SK-N-DZ (cell line): ENCODE measurements around the gene AMZ2.

Source experiments
- DNase-seq: peaks from one replicate; pipeline ENCODE4 v3.0.0-alpha.2; 2015; ENCODE audit warnings: low spot score

AMZ2 gene

DNA sequence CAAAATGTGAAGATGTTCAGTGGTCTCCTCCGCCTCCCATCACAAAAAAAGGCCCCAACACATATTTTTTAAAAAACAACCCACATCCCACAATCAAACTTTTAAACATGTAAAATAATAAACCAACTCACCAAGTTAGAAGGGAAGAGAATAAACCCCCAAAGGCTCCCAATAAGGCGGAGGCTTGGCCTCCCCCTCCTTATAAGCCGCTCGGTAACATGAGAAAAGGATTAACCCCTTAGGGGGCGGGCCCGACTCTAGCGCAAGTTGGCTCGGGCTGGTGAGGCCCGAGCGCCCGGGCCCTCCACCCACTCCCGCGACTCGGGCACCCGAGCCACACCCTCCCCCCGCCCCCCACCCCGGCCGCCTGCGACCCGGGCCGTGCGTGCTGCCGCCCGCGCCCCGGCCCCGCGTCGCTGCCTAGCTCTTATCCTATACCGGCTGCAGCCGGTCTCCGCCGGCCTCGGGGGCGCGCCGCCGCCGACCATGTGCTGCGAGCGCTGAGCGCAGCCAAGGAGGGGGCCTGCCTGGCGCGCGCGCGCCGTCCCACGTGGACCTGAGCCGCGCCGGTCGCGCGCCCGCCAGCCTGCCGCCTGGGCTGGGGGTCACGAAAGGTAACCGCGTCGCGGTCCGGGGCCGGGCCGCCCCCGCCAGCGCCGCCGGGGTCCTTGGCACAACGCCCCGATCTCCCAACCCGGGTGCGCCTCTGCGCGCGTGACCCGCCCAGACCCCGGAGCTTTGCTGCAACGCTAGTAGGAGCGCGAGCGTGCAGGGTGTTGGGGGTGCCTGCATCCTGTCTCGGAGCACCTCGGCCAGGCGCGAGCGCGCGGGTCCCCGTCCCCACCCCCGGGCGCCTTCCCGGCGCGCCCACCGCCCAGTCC, 43.4 kb downstream of the AMZ2 start, which contains the start of the genes ARSG and SLC16A6:
Gene ARSG (plus strand): TSS at position 541 of the 881 bp plus-strand sequence. CDS start 15,999 bp downstream, outside the sequence.
Gene SLC16A6 (minus strand): TSS at position 173 of the 881 bp plus-strand sequence. CDS start 12,807 bp downstream, outside the sequence.
- DNase-seq: peak; percentile 75

DNA sequence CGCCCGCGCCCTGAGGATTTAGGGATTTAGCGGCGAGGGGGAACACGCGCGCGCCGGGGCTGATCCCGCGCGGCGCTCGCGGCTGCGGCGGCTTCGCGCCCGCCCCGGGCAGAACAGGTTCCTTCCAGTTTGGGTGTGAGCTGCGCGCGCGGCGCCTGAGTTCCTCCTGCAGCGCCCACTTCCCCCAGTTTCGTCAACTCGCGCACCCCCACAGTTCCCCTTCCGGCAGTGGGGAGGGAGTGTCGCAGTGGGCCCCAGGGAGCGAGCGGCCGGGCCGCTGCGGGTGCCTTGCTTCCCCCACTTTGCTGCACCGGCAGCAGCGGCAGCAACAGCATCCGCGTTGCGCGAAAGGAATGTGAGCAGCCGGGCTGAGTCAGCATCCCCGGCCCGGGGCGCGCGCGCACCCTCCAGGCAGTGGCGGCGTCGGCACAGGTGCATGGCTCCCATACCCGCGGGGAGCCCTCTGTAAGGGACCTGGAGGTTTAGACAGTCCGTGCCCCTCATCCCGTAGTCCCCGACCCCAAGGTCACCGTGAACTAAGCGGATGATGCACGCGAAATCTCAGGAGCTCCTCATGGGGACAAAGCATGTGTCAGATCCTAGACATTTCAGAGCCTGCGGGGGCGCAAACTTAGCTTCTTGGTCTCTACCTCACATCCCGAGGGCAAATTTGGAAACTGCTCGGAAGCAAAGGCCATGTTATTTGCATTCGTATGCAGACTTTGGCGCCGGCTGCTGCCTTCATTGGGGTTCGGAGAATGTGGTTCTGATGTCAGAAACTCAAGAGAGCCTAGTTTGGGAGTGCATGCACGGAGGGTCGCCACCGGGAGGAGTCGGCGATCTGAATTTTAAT, 44.2 kb downstream of the AMZ2 start:
- DNase-seq: peak; percentile 61

DNA sequence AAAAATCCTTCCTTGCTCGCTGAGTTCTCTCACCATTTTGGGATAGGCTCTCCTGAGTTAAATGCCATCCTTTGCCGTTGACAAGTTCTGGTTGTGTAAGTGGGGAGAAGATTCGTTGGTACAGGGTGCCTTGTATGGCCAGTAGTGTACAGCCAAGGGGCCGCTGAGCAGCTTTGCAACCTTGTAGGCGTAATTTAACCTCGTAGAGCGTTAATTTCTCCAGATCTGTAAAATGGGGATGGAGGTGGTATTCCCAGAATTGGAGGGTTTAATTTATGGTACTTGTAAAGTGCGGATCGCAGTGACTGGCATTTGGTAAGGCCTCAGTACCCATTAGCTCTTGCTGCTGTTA, 44.8 kb downstream of the AMZ2 start:
- no peak for DNase-seq

DNA sequence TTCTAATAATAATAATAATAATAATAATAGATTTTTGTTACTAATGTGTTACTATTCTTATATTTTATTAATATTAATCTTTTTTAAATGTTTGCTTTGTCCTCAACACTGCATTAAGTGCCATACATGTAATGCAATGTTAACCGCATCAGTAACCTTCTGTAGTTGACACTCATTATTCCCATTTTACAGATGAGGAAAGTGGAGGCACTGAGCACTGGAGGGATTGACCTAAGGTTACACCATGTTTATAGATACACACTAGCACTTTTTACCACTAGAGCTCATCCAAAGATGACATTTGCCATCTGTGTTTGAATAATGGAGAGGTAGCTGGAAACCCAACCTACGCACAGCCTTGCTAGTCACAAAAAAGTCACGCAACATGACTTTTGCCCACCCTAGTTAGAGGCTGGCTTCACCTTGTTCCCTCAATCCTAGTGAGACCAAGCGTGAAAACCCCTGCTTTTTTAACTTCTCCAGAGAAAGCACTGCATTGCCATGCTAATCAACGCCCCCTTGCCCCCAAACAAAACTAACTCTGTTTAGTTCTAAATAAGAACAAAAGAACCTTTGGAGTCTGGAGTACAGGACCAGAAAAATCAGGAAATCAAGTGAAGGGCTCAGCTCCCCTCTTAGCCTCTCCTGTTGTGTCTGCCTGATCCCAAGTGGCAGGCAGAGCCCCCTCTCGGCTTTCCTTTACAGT, 45.8 kb downstream of the AMZ2 start:
- DNase-seq: no peak

DNA sequence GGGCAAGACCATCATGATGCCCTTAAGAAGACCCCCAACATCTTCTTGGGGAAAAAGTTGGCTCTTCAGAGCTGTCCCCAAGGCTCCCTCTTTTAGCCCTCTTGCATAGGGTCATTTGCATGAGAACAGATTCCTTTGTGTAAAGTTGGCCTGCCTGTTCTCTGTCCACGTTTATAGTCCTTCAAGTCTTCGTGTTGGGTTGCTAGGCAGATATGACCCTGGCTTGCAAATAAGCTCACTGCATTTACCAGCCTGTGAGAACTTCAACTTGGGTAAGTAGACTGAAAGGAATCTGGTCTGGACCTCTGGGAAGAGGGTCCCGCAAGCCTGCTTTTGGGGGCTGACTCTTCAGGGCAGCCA, 46.3 kb downstream of the AMZ2 start:
- DNase-seq: no peak

DNA sequence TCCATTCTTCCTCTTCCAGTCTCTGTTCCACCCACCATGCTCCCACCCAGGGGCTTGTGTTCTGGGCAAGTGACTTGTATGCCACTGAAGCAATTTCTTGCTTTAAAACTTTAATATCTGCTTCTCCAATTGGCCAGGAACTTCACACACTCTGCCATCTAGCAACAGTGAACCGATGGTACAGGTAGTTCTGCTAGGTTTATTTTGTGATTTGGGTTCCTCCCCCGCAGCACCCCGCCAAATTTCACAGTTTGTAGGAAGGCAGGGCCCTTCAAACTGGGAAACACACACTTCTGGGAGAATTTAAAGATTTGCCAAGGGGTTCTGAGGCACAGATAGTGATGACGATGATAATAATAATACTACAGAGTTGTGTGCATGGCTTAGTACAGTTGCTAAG, 46.8 kb downstream of the AMZ2 start:
- DNase-seq: no peak

DNA sequence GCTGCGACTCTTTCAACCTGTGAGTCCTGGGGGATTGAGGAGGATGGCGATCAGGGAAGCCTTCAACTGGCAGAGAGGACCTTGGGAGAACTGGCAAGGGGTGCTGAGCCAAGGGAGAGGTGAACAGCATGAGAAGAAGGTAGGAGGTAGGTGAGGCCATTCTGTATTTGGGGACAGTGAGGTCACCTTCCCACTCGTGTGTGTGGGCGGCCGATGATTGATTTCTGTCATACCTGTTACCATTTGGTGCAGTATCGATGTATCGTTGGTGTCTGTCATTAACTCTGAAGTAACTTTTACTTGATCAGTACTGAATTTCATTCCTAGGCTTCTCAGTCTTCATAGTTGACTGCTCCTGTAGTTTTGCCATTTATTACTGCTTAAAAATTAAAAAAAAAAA, 47.2 kb downstream of the AMZ2 start:
- no peak for DNase-seq

DNA sequence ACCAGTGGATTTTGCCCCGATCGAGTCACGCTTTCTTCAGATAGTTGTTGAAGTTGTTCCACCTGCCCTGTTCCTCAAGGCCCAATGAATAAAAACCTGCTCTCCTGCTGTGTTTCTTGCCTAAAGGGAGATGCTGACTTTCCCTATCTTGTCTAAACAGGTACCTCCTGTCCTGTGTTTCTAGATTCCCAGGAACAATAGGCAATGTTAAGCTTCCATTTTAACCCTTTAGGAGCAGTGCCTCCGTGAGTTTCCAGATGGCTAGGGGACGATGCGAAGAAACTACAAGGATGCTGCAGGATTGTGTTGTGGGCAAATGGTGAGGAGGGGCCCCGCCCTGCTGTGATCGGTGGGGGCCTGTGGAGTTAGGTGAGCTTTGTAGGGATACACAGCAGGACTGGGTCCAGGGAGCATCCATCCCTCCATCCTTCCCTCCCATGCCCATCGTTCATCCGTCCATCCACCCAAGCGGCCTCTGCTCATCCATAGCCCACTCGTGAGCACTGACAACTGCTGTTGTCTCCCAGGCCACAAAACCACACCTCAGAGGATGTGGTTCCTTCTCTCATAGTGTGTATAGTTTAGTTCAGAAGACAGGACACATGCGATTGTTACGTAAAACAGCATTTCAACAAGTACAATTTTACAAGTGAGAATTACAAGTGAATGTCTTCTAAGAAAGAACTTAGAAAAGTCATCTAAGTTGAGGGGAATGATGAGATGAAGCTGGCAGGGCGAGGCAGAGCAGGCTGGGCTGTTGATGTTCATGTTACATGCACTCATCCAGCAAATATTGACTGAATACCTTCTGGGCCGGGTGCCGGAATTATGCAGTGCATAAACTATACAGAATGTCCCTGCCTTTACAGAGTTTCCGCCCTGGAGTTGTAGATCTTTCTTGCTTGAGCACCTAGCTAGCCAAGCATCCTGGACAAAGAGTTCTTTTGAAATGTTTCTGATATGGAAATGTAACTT, 48.7 kb downstream of the AMZ2 start:
- no peak for DNase-seq

DNA sequence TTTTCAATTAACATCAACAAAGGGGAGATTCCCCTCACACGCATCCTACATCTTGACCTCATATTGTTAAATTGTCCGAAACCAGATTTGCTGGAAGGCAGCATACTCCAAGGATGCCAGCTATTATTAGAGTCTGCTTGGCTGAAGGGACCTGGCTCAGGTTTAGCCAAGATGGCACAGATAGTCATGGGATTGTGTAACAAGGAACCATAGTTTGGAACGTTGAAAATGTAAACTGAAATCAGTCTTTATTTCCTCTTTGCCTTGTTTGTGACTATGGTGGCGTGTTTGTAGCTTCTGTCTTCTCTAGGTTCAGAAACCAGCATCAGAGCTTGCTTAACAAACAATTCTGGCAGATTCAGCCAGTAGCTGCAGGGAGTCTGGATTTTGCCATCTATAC, 49.4 kb downstream of the AMZ2 start:
- DNase-seq: no peak

DNA sequence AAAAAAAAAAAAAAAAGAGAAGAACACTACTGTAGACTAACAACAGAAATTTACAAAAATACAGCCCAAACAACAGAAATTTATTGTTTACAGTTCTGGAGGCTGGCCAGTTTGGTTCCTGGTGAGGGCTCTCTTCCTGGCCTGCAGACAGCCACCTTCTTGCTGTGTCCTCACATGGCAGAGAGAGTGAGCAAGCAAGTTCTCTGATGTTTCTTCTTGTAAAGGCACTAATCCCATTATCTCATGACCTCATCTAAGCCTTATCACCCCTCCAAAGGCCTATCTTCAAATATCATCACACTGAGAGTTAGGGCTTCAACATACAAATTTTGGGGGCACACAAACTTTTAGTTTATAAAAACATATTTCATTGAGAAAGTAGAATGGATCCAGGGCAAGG, 50.8 kb downstream of the AMZ2 start:
- no peak for DNase-seq

DNA sequence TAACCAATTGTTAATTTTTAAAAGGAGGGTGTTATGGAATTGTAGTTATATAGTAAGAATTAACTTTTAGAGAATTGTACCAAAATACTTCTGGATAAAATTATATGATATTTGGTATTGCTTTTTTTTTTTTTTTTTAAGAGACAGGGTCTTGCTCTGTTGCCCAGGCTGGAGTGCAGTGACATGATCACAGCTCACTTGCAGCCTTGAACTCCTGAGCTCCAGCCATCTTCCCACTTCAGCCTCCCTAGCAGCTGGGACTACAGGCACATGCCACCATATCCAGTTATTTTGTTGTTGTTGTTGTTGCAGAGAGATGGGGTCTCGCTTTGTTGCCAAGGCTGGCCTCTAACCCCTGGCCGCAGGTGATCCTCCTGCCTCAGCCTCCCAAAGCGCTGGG, 52.0 kb downstream of the AMZ2 start:
- DNase-seq: no peak

DNA sequence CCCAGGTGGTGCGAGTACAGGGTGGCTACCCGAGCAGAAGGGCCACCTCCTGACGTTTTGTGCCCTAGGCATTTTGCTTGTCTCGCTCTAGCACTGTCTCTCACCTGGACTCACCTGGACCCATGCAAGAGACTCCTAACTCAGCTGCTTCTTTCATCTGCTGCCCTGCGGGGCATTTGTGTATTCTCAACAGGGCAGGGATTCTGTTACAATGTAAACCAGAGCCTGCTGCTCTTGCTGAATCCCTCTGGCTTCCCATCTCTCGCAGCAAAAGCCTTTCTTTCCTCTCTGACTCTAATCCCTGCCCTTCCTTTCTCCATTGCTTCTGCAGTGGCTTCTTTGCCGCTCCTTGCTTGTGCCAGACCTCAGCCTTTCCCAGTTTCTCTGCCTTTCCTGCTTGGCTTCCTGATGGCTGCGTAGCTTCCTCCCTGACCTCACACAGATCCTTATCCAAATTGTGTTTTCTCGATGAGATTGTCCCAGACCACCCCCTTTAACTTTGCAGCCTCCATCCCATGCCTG, 53.7 kb downstream of the AMZ2 start:
- DNase-seq: no peak

DNA sequence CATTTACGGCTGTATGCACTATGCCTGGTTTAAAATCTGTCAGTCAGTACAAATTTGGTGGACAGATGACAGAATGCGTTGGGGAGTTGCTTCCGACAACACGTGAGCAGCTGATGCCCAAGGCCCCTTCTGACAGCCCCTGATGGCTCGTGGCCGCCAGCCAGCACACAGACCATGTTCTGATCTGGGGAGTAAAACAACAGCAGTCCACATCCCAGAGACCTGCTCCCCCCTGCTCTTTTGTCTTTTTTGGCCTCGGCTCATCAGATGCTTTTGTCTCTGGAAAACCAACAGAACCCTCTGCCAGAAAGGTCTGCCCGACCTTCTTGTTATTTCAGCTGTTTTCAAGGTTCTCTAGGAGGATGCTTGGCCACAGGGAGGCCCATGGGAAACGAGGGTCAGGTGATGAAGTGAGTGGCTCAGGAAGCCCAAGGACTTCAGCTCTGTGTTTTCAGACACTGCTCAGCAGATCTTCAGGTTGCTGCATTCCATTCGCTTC, 54.3 kb downstream of the AMZ2 start:
- DNase-seq: no peak

DNA sequence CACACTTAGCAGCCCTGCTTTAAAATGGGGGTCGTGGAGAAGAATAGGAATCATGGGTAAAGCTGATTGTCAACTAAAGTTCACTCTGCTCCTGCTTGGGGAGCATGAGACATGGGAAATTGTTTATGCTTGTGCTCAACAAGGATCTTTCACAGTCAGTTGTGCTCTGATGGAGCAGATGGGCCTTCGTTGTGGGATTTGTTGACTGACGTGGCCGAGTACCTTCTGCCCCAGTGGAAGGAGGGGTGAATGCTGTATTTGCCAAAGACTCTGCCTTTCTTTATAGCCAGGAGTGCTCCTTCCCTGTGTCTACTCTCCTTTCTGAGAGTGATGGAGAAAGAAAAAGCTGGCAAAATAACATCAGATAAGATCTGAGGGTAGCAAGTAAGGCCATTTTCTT, 54.8 kb downstream of the AMZ2 start:
- no peak for DNase-seq

DNA sequence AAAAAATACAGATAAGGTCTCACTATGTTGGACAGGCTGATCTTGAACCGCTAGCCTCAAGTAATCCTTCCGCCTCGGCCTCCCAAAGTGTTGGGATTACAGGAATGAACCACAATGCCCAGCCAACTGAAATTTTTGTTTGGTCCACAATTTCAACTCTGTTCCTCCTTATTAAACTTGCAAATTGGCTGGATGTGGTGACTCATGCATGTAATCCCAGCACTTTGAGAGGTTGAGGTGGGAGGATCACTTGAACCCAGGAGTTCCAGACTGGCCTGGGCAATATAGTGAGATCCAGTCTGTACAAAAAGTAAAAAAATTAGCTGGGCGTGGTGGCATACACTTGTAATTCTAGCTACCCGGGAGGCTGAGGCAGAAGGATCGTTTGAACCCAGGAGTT, 56.9 kb downstream of the AMZ2 start:
- DNase-seq: no peak

DNA sequence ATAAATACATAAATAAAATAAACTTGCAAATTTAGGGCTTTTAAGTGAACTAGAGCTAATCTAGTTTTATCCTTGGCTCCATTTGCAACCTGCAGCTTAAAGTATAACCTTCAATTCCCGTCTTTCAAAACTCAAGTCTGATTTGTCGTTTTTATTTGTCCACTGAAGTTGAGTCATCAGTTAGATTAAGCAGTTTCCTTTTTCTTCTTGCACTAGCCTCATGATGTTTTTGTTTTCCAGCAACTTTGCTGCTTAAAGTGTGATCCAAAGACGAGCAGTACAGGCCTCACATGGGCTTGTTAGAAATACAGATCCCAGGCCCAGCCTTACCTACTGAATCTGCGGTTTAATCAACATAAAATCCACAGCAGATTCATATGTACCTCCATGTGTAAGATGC, 57.3 kb downstream of the AMZ2 start:
- no peak for DNase-seq
